WTC11 (cell line): ENCODE measurements around the gene PPARA. TPM values are rescaled to one million over a fixed set of nuclear protein-coding genes. Genes with fewer than 3 reads are reported as not detected.

ENCODE experiments used
- ATAC-seq: fragments of 200-7000 bp; cut with Tn5 transposase; 2 replicates; pipeline ENCODE4 v1.10.0; 2021; ENCODE audit warnings: mild to moderate bottlenecking, moderate library complexity
- CTCF ChIA-PET: fragments of 300-600 bp; sonication (Branson Sonifier 250); formaldehyde crosslinking; loops from one replicate; lab custom pipeline; 2021; ENCODE audit warnings: antibody characterized with exemption; lab: Charles Lee
- POLR2A ChIA-PET: fragments of 350-600 bp; sonication (Branson Sonifier 250); formaldehyde crosslinking; loops from one replicate; lab custom pipeline; 2021; ENCODE audit warnings: antibody characterized with exemption; lab: Charles Lee
- DNase-seq: peaks from one replicate; pipeline ENCODE4 v3.0.0; 2021; ENCODE audit warnings: low spot score
- H3K27ac Mint-ChIP-seq: 2 replicates; pipeline ENCODE4 v1.8.0; 2021; ENCODE audit warnings: mixed read lengths
- H3K27me3 Mint-ChIP-seq: 2 replicates; pipeline ENCODE4 v1.8.0; 2021; ENCODE audit warnings: low read depth, mild to moderate bottlenecking, moderate library complexity, mixed read lengths
- H3K36me3 Mint-ChIP-seq: 2 replicates; pipeline ENCODE4 v1.8.0; 2021; ENCODE audit warnings: mixed read lengths
- H3K4me1 Mint-ChIP-seq: 2 replicates; pipeline ENCODE4 v1.8.0; 2022; ENCODE audit warnings: mixed read lengths
- H3K4me3 Mint-ChIP-seq: 2 replicates; pipeline ENCODE4 v1.8.0; 2021; ENCODE audit warnings: mild to moderate bottlenecking, moderate library complexity, mixed read lengths
- H3K9me3 Mint-ChIP-seq: 2 replicates; pipeline ENCODE4 v1.8.0; 2021; ENCODE audit warnings: mixed read lengths
- CREB1 ChIP-seq: sonication (generic); formaldehyde crosslinking; IDR thresholded peaks from 2 replicates; pipeline ENCODE4 v1.8.0; 2023; ENCODE audit warnings: mild to moderate bottlenecking, missing genetic modification reagents
- ETV6 ChIP-seq: sonication (generic); formaldehyde crosslinking; IDR thresholded peaks from 2 replicates; pipeline ENCODE4 v1.8.1; 2022; ENCODE audit warnings: mild to moderate bottlenecking, missing genetic modification reagents
- FOXK1 ChIP-seq: sonication (generic); formaldehyde crosslinking; IDR thresholded peaks from 2 replicates; pipeline ENCODE4 v1.8.0; 2022; ENCODE audit warnings: mild to moderate bottlenecking, moderate library complexity, missing genetic modification reagents
- HMGA2 ChIP-seq: fragments of 250-450 bp; sonication (Bioruptor Pico); IDR thresholded peaks from 2 replicates; pipeline ENCODE4 v1.4.0; 2021; ENCODE audit warnings: mild to moderate bottlenecking, moderate library complexity
- NR2C2 ChIP-seq: sonication (generic); formaldehyde crosslinking; IDR thresholded peaks from 2 replicates; pipeline ENCODE4 v1.8.0; 2022; ENCODE audit warnings: mild to moderate bottlenecking, missing genetic modification reagents
- RORB ChIP-seq: fragments of 250-450 bp; sonication (Bioruptor Pico); IDR thresholded peaks from 2 replicates; pipeline ENCODE4 v1.9.0; 2021; ENCODE audit warnings: mild to moderate bottlenecking
- SOX15 ChIP-seq: fragments of 250-450 bp; sonication (Bioruptor Pico); IDR thresholded peaks from 2 replicates; pipeline ENCODE4 v1.9.0; 2021; ENCODE audit warnings: mild to moderate bottlenecking
- TCF7 ChIP-seq: sonication (generic); formaldehyde crosslinking; IDR thresholded peaks from 2 replicates; pipeline ENCODE4 v1.8.0; 2022; ENCODE audit warnings: mild to moderate bottlenecking, low read depth, missing genetic modification reagents, moderate library complexity
- TP53 ChIP-seq: sonication (generic); formaldehyde crosslinking; IDR thresholded peaks from 2 replicates; pipeline ENCODE4 v1.8.1; 2023; ENCODE audit warnings: mild to moderate bottlenecking, missing genetic modification reagents
- ZNF396 ChIP-seq: fragments of 250-450 bp; sonication (Bioruptor Pico); IDR thresholded peaks from 2 replicates; pipeline ENCODE4 v1.8.0; 2021; ENCODE audit warnings: mild to moderate bottlenecking, moderate library complexity, borderline replicate concordance
- ZNF423 ChIP-seq: fragments of 250-450 bp; sonication (Bioruptor Pico); IDR thresholded peaks from 2 replicates; pipeline ENCODE4 v2.1.2; 2022; ENCODE audit warnings: mild to moderate bottlenecking, moderate library complexity
- total RNA-seq: library from RNA; stranded (reverse); gene quantifications from 3 replicates; pipeline ENCODE4 v1.2.3, GENCODE V29; 2021
- TF ChIP-seq, protein P1 (sequence below): sonication (generic); formaldehyde crosslinking; IDR thresholded peaks from 2 replicates; pipeline ENCODE4 v1.8.1; 2022; ENCODE audit warnings: mild to moderate bottlenecking, missing genetic modification reagents, moderate library complexity, borderline replicate concordance
- TF ChIP-seq, protein P2 (sequence below): sonication (generic); formaldehyde crosslinking; IDR thresholded peaks from 2 replicates; pipeline ENCODE4 v1.8.1; 2023; ENCODE audit warnings: mild to moderate bottlenecking, missing genetic modification reagents, moderate library complexity
- TF ChIP-seq, protein P3 (sequence below): fragments of 250-450 bp; sonication (Bioruptor Pico); conservative IDR thresholded peaks from 2 replicates; pipeline ENCODE4 v1.9.0; 2021; ENCODE audit warnings: mild to moderate bottlenecking
- TF ChIP-seq, protein P4 (sequence below): sonication (generic); formaldehyde crosslinking; IDR thresholded peaks from 2 replicates; pipeline ENCODE4 v1.8.1; 2023; ENCODE audit warnings: mild to moderate bottlenecking, missing genetic modification reagents
- TF ChIP-seq, protein P5 (sequence below): sonication (generic); formaldehyde crosslinking; IDR thresholded peaks from 2 replicates; pipeline ENCODE4 v1.8.0; 2022; ENCODE audit warnings: mild to moderate bottlenecking, missing genetic modification reagents
- TF ChIP-seq, protein P6 (sequence below): sonication (generic); formaldehyde crosslinking; IDR thresholded peaks from 2 replicates; pipeline ENCODE4 v1.8.0; 2023; ENCODE audit warnings: mild to moderate bottlenecking, missing genetic modification reagents
- TF ChIP-seq, protein P7 (sequence below): sonication (generic); formaldehyde crosslinking; IDR thresholded peaks from 2 replicates; pipeline ENCODE4 v1.8.0; 2022; ENCODE audit warnings: missing genetic modification reagents
- TF ChIP-seq, protein P8 (sequence below): fragments of 250-450 bp; sonication (Bioruptor Pico); IDR thresholded peaks from 2 replicates; pipeline ENCODE4 v1.9.0; 2021; ENCODE audit warnings: mild to moderate bottlenecking

Gene PPARA
- total RNA-seq, 1 experiment from 2014 or later, result 9.3 TPM

DNA sequence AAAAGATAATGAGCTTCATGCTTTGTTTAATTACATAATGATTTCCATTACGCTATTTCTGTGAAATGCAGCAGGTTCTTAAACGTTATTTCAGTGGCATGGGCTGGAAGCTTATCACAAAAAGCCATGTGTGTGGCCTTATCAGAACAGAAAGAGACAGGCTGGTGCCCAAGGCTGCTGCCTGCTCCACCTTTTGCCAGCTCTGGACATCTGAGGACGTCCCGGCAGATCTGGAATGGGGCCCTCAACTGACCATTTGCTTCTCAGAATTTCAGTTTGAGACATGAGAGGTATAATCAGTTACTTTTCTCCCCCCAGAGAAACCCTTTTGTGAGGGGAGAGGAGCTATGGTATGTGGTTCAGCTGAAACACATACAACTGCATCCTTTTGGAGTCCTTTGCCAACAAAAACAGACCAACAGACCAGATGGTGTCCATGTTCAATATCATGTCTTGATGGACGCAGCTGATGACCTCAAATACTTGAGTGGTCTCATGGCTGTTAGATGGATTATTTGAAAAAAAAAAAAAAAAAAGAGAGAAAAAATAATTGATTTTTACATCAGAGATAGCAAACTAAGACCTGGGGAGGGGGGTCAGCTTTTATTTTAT, 91.2 kb downstream of the PPARA start:
- ChIA-PET POLR2A (no interaction called here), CTCF (interaction anchor here (0.6 kb wide), 1 partner anchor 162 kb away, joined by 3 read pairs; no protein-coding TSS in a partner anchor)
- no peak overlapping the region for H3K27ac Mint-ChIP-seq
- ATAC-seq, result no peak
- no peaks in the 10 kb centered on the region for H3K4me1 Mint-ChIP-seq
- H3K9me3 Mint-ChIP-seq, result no peaks in the 10 kb centered on the region
- no peaks in the 10 kb centered on the region for H3K27me3 Mint-ChIP-seq
- no peak overlapping the region for H3K4me3 Mint-ChIP-seq
- H3K36me3 Mint-ChIP-seq, result peaks cover 6% of the 10 kb centered on the region; the same call in 1 of the 2 replicates
- no peak for DNase-seq
- TF ChIP-seq, protein P1, sequence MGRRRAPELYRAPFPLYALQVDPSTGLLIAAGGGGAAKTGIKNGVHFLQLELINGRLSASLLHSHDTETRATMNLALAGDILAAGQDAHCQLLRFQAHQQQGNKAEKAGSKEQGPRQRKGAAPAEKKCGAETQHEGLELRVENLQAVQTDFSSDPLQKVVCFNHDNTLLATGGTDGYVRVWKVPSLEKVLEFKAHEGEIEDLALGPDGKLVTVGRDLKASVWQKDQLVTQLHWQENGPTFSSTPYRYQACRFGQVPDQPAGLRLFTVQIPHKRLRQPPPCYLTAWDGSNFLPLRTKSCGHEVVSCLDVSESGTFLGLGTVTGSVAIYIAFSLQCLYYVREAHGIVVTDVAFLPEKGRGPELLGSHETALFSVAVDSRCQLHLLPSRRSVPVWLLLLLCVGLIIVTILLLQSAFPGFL (CRISPR knock-in tag), result no peak
- no peak for TF ChIP-seq ETV6 (CRISPR knock-in tag)
- TF ChIP-seq HMGA2 (CRISPR knock-in tag), result no peak
- TF ChIP-seq TP53 (CRISPR knock-in tag), result no peak
- no peak for TF ChIP-seq ZNF396
- TF ChIP-seq, protein P2, sequence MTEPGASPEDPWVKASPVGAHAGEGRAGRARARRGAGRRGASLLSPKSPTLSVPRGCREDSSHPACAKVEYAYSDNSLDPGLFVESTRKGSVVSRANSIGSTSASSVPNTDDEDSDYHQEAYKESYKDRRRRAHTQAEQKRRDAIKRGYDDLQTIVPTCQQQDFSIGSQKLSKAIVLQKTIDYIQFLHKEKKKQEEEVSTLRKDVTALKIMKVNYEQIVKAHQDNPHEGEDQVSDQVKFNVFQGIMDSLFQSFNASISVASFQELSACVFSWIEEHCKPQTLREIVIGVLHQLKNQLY (CRISPR knock-in tag), result no peak
- no peak for TF ChIP-seq RORB (CRISPR knock-in tag)
- TF ChIP-seq, protein P3, sequence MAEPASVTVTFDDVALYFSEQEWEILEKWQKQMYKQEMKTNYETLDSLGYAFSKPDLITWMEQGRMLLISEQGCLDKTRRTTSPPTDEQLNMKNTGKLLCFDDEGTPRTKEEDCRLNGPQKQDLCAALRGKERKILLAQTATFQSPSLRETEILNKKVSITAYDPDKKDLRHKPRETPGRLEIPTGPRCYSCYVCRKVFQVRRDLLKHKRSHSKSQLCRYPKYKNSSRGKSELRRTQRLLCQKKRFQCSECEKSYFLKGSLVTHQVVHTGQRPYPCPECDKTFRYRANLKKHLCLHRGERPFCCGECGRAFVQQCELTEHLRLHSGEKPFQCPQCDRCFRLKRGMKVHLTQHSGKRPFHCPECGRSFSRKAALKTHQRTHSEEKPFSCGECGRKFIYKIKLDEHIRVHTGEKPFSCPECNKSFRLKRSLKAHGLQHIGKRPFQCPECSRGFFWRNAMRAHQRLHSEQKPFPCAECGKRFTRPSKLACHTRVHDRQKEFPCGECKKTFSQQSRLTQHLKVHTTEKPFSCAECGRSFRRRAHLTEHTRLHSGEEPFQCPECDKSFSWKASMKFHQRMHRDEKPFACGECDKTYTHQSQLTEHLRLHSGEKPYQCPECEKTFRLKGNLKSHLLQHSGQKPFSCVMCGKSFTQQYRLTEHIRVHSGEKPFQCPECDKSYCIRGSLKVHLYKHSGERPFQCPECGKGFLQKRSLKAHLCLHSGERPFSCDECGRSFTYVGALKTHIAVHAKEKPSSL, result no peak
- no peak for TF ChIP-seq FOXK1 (CRISPR knock-in tag)
- TF ChIP-seq, protein P4, sequence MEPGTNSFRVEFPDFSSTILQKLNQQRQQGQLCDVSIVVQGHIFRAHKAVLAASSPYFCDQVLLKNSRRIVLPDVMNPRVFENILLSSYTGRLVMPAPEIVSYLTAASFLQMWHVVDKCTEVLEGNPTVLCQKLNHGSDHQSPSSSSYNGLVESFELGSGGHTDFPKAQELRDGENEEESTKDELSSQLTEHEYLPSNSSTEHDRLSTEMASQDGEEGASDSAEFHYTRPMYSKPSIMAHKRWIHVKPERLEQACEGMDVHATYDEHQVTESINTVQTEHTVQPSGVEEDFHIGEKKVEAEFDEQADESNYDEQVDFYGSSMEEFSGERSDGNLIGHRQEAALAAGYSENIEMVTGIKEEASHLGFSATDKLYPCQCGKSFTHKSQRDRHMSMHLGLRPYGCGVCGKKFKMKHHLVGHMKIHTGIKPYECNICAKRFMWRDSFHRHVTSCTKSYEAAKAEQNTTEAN, result no peak
- TF ChIP-seq SOX15 (CRISPR knock-in tag), result no peak
- no peak for TF ChIP-seq NR2C2 (CRISPR knock-in tag)
- TF ChIP-seq CREB1, result no peak
- TF ChIP-seq, protein P5, sequence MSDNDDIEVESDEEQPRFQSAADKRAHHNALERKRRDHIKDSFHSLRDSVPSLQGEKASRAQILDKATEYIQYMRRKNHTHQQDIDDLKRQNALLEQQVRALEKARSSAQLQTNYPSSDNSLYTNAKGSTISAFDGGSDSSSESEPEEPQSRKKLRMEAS (CRISPR knock-in tag), result no peak
- no peak for TF ChIP-seq ZNF423 (CRISPR knock-in tag)
- TF ChIP-seq, protein P6, sequence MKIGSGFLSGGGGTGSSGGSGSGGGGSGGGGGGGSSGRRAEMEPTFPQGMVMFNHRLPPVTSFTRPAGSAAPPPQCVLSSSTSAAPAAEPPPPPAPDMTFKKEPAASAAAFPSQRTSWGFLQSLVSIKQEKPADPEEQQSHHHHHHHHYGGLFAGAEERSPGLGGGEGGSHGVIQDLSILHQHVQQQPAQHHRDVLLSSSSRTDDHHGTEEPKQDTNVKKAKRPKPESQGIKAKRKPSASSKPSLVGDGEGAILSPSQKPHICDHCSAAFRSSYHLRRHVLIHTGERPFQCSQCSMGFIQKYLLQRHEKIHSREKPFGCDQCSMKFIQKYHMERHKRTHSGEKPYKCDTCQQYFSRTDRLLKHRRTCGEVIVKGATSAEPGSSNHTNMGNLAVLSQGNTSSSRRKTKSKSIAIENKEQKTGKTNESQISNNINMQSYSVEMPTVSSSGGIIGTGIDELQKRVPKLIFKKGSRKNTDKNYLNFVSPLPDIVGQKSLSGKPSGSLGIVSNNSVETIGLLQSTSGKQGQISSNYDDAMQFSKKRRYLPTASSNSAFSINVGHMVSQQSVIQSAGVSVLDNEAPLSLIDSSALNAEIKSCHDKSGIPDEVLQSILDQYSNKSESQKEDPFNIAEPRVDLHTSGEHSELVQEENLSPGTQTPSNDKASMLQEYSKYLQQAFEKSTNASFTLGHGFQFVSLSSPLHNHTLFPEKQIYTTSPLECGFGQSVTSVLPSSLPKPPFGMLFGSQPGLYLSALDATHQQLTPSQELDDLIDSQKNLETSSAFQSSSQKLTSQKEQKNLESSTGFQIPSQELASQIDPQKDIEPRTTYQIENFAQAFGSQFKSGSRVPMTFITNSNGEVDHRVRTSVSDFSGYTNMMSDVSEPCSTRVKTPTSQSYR (CRISPR knock-in tag), result no peak

DNA sequence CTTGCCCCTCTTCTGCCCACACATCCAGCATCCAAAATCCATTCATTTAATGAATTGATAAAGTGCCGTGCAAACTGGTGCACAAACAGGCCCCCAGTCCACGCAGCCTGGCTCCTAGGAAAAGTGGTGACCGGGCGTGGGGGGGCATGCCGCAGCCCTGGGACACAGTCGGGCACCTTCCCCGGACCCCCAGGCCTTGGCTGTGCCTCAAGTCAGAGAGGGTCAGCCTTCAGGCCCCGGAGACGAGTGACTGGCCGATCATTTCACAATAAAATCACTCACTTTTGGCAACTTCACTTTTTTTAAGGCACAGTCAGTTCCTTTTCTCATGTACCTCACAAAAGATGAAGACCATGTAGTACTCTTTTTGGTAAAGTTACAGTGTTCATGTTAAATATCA, 91.8 kb downstream of the PPARA start:
- H3K9me3 Mint-ChIP-seq, result no peaks in the 10 kb centered on the region
- no peak for DNase-seq
- no peaks in the 10 kb centered on the region for H3K4me1 Mint-ChIP-seq
- H3K4me3 Mint-ChIP-seq, result no peak overlapping the region
- peaks cover 6% of the 10 kb centered on the region; the same call in 1 of the 2 replicates for H3K36me3 Mint-ChIP-seq
- ChIA-PET CTCF (no interaction called here), POLR2A (no interaction called here)
- no peaks in the 10 kb centered on the region for H3K27me3 Mint-ChIP-seq
- H3K27ac Mint-ChIP-seq, result no peak overlapping the region
- no peak for ATAC-seq
- TF ChIP-seq, protein P7, sequence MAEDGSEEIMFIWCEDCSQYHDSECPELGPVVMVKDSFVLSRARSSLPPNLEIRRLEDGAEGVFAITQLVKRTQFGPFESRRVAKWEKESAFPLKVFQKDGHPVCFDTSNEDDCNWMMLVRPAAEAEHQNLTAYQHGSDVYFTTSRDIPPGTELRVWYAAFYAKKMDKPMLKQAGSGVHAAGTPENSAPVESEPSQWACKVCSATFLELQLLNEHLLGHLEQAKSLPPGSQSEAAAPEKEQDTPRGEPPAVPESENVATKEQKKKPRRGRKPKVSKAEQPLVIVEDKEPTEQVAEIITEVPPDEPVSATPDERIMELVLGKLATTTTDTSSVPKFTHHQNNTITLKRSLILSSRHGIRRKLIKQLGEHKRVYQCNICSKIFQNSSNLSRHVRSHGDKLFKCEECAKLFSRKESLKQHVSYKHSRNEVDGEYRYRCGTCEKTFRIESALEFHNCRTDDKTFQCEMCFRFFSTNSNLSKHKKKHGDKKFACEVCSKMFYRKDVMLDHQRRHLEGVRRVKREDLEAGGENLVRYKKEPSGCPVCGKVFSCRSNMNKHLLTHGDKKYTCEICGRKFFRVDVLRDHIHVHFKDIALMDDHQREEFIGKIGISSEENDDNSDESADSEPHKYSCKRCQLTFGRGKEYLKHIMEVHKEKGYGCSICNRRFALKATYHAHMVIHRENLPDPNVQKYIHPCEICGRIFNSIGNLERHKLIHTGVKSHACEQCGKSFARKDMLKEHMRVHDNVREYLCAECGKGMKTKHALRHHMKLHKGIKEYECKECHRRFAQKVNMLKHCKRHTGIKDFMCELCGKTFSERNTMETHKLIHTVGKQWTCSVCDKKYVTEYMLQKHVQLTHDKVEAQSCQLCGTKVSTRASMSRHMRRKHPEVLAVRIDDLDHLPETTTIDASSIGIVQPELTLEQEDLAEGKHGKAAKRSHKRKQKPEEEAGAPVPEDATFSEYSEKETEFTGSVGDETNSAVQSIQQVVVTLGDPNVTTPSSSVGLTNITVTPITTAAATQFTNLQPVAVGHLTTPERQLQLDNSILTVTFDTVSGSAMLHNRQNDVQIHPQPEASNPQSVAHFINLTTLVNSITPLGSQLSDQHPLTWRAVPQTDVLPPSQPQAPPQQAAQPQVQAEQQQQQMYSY (CRISPR knock-in tag), result no peak
- TF ChIP-seq, protein P8, sequence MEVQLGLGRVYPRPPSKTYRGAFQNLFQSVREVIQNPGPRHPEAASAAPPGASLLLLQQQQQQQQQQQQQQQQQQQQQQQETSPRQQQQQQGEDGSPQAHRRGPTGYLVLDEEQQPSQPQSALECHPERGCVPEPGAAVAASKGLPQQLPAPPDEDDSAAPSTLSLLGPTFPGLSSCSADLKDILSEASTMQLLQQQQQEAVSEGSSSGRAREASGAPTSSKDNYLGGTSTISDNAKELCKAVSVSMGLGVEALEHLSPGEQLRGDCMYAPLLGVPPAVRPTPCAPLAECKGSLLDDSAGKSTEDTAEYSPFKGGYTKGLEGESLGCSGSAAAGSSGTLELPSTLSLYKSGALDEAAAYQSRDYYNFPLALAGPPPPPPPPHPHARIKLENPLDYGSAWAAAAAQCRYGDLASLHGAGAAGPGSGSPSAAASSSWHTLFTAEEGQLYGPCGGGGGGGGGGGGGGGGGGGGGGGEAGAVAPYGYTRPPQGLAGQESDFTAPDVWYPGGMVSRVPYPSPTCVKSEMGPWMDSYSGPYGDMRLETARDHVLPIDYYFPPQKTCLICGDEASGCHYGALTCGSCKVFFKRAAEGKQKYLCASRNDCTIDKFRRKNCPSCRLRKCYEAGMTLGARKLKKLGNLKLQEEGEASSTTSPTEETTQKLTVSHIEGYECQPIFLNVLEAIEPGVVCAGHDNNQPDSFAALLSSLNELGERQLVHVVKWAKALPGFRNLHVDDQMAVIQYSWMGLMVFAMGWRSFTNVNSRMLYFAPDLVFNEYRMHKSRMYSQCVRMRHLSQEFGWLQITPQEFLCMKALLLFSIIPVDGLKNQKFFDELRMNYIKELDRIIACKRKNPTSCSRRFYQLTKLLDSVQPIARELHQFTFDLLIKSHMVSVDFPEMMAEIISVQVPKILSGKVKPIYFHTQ, result no peak
- no peak for TF ChIP-seq TCF7
